Measurements from ENCODE around the gene MAPK8IP3. TPM values are rescaled to one million over a fixed set of nuclear protein-coding genes. Genes with fewer than 3 reads are reported as not detected.
A peak's percentile ranks its signal among the peaks of the same experiment; 100 is the strongest.

MAPK8IP3 gene
- total RNA-seq, 1 experiment from 2014 or later: 77.4 TPM

- peaks cover 58% of the 10 kb centered on the region for H3K36me3 Mint-ChIP-seq (ENCODE audit: insufficient read depth, unreplicated experiment)
- intact Hi-C loops (cut with micrococcal nuclease): no loop called here
Observed at GRCh38 chr16:1772908-1773702, 67.1 kb downstream of the MAPK8IP3 start, which contains the start of gene MRPS34. TSS of gene MRPS34 (minus strand) at chr16:1773134. CDS start at chr16:1773119, 15 bp downstream.

GRCh38 chr16:1773703-1774447 is 67.9 kb downstream of the MAPK8IP3 start:
- Mint-ChIP-seq H3K9me3 (ENCODE audit: unreplicated experiment) (no peaks in the 10 kb centered on the region), H3K4me3 (ENCODE audit: unreplicated experiment) (peak overlapping the region; percentile 80), H3K36me3 (ENCODE audit: insufficient read depth, unreplicated experiment) (peaks cover 58% of the 10 kb centered on the region), H3K27me3 (ENCODE audit: insufficient read depth, unreplicated experiment) (no peaks in the 10 kb centered on the region), H3K4me1 (ENCODE audit: insufficient read depth, unreplicated experiment) (peaks cover 7% of the 10 kb centered on the region), H3K27ac (ENCODE audit: low read depth, unreplicated experiment) (no peak overlapping the region)
- CTCF ChIA-PET: interaction anchor here (0.7 to 1.7 kb wide), 6 partner anchors 9 to 68 kb away, joined by 3 to 7 read pairs (median 3); partner anchors contain the start of gene MAPK8IP3
- POLR2A ChIA-PET: interaction anchor here (0.7 to 7.7 kb wide), 12 partner anchors 8 to 235 kb away, joined by 3 to 137 read pairs (median 4); partner anchors contain the start of genes JPT2, MAPK8IP3, NUBP2 and RPS2
- BruUV-seq (replicated peaks): no TSS peak
- TF ChIP-seq CTCF (IDR thresholded peaks at IDR 0.05; ENCODE audit: unreplicated experiment): no peak
- peak; percentile 20 for DNase-seq (ENCODE audit: unreplicated experiment)
- intact Hi-C loops (cut with micrococcal nuclease): no loop called here

More at GRCh38 chr16:1772908-1773702, 67.1 kb downstream of the MAPK8IP3 start, which contains the start of gene MRPS34:
- Mint-ChIP-seq H3K27me3 (ENCODE audit: insufficient read depth, unreplicated experiment) (no peaks in the 10 kb centered on the region), H3K4me3 (ENCODE audit: unreplicated experiment) (peak within 1 kb of the TSS; percentile 80), H3K4me1 (ENCODE audit: insufficient read depth, unreplicated experiment) (peaks cover 7% of the 10 kb centered on the region), H3K27ac (ENCODE audit: low read depth, unreplicated experiment) (peak within 1 kb of the TSS; percentile 80), H3K9me3 (ENCODE audit: unreplicated experiment) (no peaks in the 10 kb centered on the region)
- CTCF ChIA-PET: interaction anchor here (0.7 to 1.7 kb wide), 7 partner anchors 16 to 67 kb away, joined by 3 to 7 read pairs (median 3); partner anchors contain the start of gene MAPK8IP3
- no TSS peak for BruUV-seq (replicated peaks)
- peak; percentile 84 for DNase-seq (ENCODE audit: unreplicated experiment)
- POLR2A ChIA-PET: interaction anchor here (0.6 to 7.7 kb wide), 24 partner anchors 9 to 909 kb away, joined by 3 to 137 read pairs (median 4); partner anchors contain the start of genes CRAMP1, FAHD1, HAGH and IFT140
- TF ChIP-seq CTCF (IDR thresholded peaks at IDR 0.05; ENCODE audit: unreplicated experiment): peak; percentile 92

- Mint-ChIP-seq H3K27ac (ENCODE audit: low read depth, unreplicated experiment) (no peak overlapping the region), H3K27me3 (ENCODE audit: insufficient read depth, unreplicated experiment) (no peaks in the 10 kb centered on the region), H3K4me3 (ENCODE audit: unreplicated experiment) (peak overlapping the region; percentile 80), H3K9me3 (ENCODE audit: unreplicated experiment) (no peaks in the 10 kb centered on the region), H3K4me1 (ENCODE audit: insufficient read depth, unreplicated experiment) (peaks cover 7% of the 10 kb centered on the region), H3K36me3 (ENCODE audit: insufficient read depth, unreplicated experiment) (peaks cover 57% of the 10 kb centered on the region)
- BruUV-seq (replicated peaks): no TSS peak
- no peak for TF ChIP-seq CTCF (IDR thresholded peaks at IDR 0.05; ENCODE audit: unreplicated experiment)
- intact Hi-C loops (cut with micrococcal nuclease): no loop called here
- ChIA-PET POLR2A (interaction anchor here (0.6 to 7.7 kb wide), 8 partner anchors 7 to 440 kb away, joined by 3 to 137 read pairs (median 4); partner anchors contain the start of genes NUBP2, PGP, RPS2 and SPSB3), CTCF (interaction anchor here (1.0 to 1.7 kb wide), 5 partner anchors 21 to 68 kb away, joined by 3 to 7 read pairs (median 4); partner anchors contain the start of gene MAPK8IP3)
- no peak for DNase-seq (ENCODE audit: unreplicated experiment)
Observed at GRCh38 chr16:1774448-1774780, 68.4 kb downstream of the MAPK8IP3 start.

Measured in MCF 10A (cell line).